HEK293 (cell line): ENCODE measurements around the gene PHKA2.
A peak's percentile ranks its signal among the peaks of the same experiment; 100 is the strongest.

Experiments
- CTCF ChIA-PET: fragments of 350-600 bp; formaldehyde crosslinking; extraction: SDS; loops from one replicate; lab custom pipeline; 2021; ENCODE audit warnings: antibody characterized with exemption; lab: Yijun Ruan, JAX
- POLR2A ChIA-PET: fragments of 300-600 bp; formaldehyde crosslinking; extraction: SDS; loops from one replicate; lab custom pipeline; 2020; ENCODE audit warnings: antibody characterized with exemption, inconsistent platforms; lab: Yijun Ruan, JAX
- H3K27ac ChIP-seq: fragments of 200-500 bp; sonication (Bioruptor generic); 2 replicates; pipeline ENCODE4 v1.5.1; 2014; ENCODE audit warnings: low read depth, low read length, control low read depth, inconsistent platforms; ENCODE audit errors: extremely low read depth
- H3K36me3 ChIP-seq, 2 experiments: fragments of 200-500 bp in 1 of 2; sonication (Bioruptor generic) in 1 of 2; 1 replicate in 1 of 2; 2 replicates in 1 of 2; pipeline ENCODE4 v1.5.1; 2014 to 2017; ENCODE audit warnings: inconsistent platforms in 2 of 2, low read length in 2 of 2; ENCODE audit not compliant: control insufficient read depth in 2 of 2, insufficient read depth in 1 of 2
- H3K4me1 ChIP-seq: fragments of 200-500 bp; sonication (Bioruptor generic); 2 replicates; pipeline ENCODE4 v1.5.1; 2014; ENCODE audit warnings: mild to moderate bottlenecking, low read length, inconsistent platforms; ENCODE audit not compliant: control insufficient read depth, insufficient read depth
- H3K4me3 ChIP-seq: 2 replicates; pipeline ENCODE4 v1.5.1; 2011; ENCODE audit warnings: low read depth, mild to moderate bottlenecking, control low read depth, low read length, moderate library complexity
- H3K9me3 ChIP-seq: fragments of 200-500 bp; sonication (Bioruptor generic); 2 replicates; pipeline ENCODE4 v1.5.1; 2014; ENCODE audit warnings: low read depth, low read length, inconsistent platforms; ENCODE audit not compliant: control insufficient read depth, insufficient read depth
- BCL11B ChIP-seq: fragments of 450-650 bp; formaldehyde crosslinking; IDR thresholded peaks from 2 replicates; pipeline ENCODE4 v1.5.1; 2016; ENCODE audit warnings: low read depth, missing biosample characterization, missing genetic modification characterization
- GLI2 ChIP-seq: fragments of 450-650 bp; formaldehyde crosslinking; IDR thresholded peaks from 2 replicates; pipeline ENCODE4; 2017; ENCODE audit warnings: missing biosample characterization, missing genetic modification characterization, low read depth, borderline replicate concordance
- IKZF3 ChIP-seq: fragments of 450-650 bp; IDR thresholded peaks from 2 replicates; pipeline ENCODE4 v1.5.0; 2018; ENCODE audit warnings: missing biosample characterization, mild to moderate bottlenecking, missing genetic modification characterization, moderate library complexity
- KLF16 ChIP-seq: fragments of 450-650 bp; formaldehyde crosslinking; IDR thresholded peaks from 2 replicates; pipeline ENCODE4 v1.5.1; 2017; ENCODE audit warnings: missing biosample characterization, missing genetic modification characterization
- MZF1 ChIP-seq: fragments of 450-650 bp; formaldehyde crosslinking; IDR thresholded peaks from 2 replicates; pipeline ENCODE4 v1.5.1; 2017; ENCODE audit warnings: missing biosample characterization, missing genetic modification characterization, borderline replicate concordance
- OSR2 ChIP-seq: fragments of 450-650 bp; formaldehyde crosslinking; IDR thresholded peaks from 2 replicates; pipeline ENCODE4 v1.5.1; 2016; ENCODE audit warnings: missing biosample characterization, missing genetic modification characterization
- OVOL3 ChIP-seq: fragments of 450-650 bp; formaldehyde crosslinking; IDR thresholded peaks from 2 replicates; pipeline ENCODE4 v1.5.1; 2016; ENCODE audit warnings: missing biosample characterization, missing genetic modification characterization
- ZBTB17 ChIP-seq: fragments of 450-650 bp; formaldehyde crosslinking; IDR thresholded peaks from 2 replicates; pipeline ENCODE4 v1.5.1; 2016; ENCODE audit warnings: missing biosample characterization, missing genetic modification characterization
- ZFP37 ChIP-seq: fragments of 450-650 bp; formaldehyde crosslinking; IDR thresholded peaks from 2 replicates; pipeline ENCODE4 v1.5.1; 2016; ENCODE audit warnings: missing biosample characterization, missing genetic modification characterization
- ZNF366 ChIP-seq: fragments of 450-650 bp; formaldehyde crosslinking; conservative IDR thresholded peaks from 2 replicates; pipeline ENCODE4 v1.5.1; 2016; ENCODE audit warnings: missing biosample characterization, missing genetic modification characterization
- ZNF621 ChIP-seq: fragments of 450-650 bp; formaldehyde crosslinking; IDR thresholded peaks from 2 replicates; pipeline ENCODE4 v1.5.1; 2017; ENCODE audit warnings: missing biosample characterization, missing genetic modification characterization
- ZNF626 ChIP-seq: fragments of 450-650 bp; sonication (Bioruptor Pico); formaldehyde crosslinking; IDR thresholded peaks from 2 replicates; pipeline ENCODE4 v1.5.1; 2018; ENCODE audit warnings: missing biosample characterization, missing genetic modification characterization, inconsistent platforms
- ZNF843 ChIP-seq: fragments of 450-650 bp; formaldehyde crosslinking; IDR thresholded peaks from 2 replicates; pipeline ENCODE4 v1.5.1; 2016; ENCODE audit warnings: missing biosample characterization, missing genetic modification characterization
- ZXDB ChIP-seq: fragments of 450-650 bp; formaldehyde crosslinking; IDR thresholded peaks from 2 replicates; pipeline ENCODE4 v1.5.1; 2016; ENCODE audit warnings: missing biosample characterization, missing genetic modification characterization
- TF ChIP-seq, protein P1 (sequence below): fragments of 450-650 bp; formaldehyde crosslinking; IDR thresholded peaks from 2 replicates; pipeline ENCODE4 v1.5.1; 2016; ENCODE audit warnings: missing biosample characterization, missing genetic modification characterization
- TF ChIP-seq, protein P2 (sequence below): fragments of 450-650 bp; formaldehyde crosslinking; IDR thresholded peaks from 2 replicates; pipeline ENCODE4 v1.5.1; 2017; ENCODE audit warnings: missing biosample characterization, missing genetic modification characterization
- TF ChIP-seq, protein P3 (sequence below): fragments of 450-650 bp; formaldehyde crosslinking; IDR thresholded peaks from 2 replicates; pipeline ENCODE4 v1.5.1; 2017; ENCODE audit warnings: missing biosample characterization, missing genetic modification characterization
- TF ChIP-seq, protein P4 (sequence below): fragments of 450-650 bp; formaldehyde crosslinking; IDR thresholded peaks from 2 replicates; pipeline ENCODE4 v1.5.1; 2016; ENCODE audit warnings: missing biosample characterization, missing genetic modification characterization
- TF ChIP-seq, protein P5 (sequence below): fragments of 450-650 bp; formaldehyde crosslinking; IDR thresholded peaks from 2 replicates; pipeline ENCODE4 v1.5.1; 2017; ENCODE audit warnings: missing biosample characterization, missing genetic modification characterization
- TF ChIP-seq, protein P6 (sequence below): fragments of 450-650 bp; formaldehyde crosslinking; IDR thresholded peaks from 2 replicates; pipeline ENCODE4 v1.5.1; 2016; ENCODE audit warnings: missing biosample characterization, missing genetic modification characterization, borderline replicate concordance

Gene PHKA2

DNA sequence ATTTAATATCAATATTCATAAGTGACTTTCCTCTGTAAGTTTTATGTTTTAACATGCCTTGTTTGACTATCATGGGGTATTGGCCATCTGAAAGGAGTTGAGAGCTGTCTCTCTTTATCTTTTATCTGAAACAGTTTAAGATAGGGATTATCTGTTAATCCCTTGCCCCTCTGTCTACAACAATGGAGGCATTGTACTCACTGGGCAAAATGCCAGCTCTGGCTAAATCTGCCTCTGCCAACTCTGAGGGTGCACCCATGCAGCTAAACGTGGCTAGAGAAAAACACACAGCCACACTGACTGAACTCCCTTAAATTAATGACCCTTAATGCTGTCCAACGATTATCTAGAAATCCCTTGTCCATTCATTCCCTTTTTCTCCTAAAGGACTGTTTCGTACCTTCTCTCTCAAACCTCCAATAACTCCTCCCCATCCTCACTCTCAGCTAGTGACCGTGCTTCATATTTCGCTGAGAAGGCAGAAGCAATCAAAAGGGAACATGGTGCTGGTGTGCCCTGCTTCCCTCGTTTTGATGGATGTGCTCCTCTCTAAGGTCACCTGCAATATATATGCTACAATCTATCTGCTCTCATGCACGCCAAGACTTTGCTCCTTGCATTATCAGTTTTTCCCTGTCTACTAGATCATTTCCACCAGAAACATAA is 10.3 kb downstream of the PHKA2 start:
- CTCF ChIA-PET = interaction anchor here (0.6 to 0.7 kb wide), 2 partner anchors 23 to 561 kb away, joined by 3 read pairs; no protein-coding TSS in a partner anchor
- Histone ChIP-seq H3K27ac (peak overlapping the region; percentile 10; the same call in 1 of the 2 replicates), H3K4me3 (no peak overlapping the region), H3K36me3 (no peaks in the 10 kb centered on the region), H3K9me3 (no peaks in the 10 kb centered on the region), H3K4me1 (peaks cover 9% of the 10 kb centered on the region; the same call in 1 of the 2 replicates)
- POLR2A ChIA-PET = no interaction called here
- TF ChIP-seq, protein P1, sequence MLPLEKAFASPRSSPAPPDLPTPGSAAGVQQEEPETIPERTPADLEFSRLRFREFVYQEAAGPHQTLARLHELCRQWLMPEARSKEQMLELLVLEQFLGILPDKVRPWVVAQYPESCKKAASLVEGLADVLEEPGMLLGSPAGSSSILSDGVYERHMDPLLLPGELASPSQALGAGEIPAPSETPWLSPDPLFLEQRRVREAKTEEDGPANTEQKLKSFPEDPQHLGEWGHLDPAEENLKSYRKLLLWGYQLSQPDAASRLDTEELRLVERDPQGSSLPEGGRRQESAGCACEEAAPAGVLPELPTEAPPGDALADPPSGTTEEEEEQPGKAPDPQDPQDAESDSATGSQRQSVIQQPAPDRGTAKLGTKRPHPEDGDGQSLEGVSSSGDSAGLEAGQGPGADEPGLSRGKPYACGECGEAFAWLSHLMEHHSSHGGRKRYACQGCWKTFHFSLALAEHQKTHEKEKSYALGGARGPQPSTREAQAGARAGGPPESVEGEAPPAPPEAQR (tag by site-specific recombination) = no peak
- TF ChIP-seq, protein P2, sequence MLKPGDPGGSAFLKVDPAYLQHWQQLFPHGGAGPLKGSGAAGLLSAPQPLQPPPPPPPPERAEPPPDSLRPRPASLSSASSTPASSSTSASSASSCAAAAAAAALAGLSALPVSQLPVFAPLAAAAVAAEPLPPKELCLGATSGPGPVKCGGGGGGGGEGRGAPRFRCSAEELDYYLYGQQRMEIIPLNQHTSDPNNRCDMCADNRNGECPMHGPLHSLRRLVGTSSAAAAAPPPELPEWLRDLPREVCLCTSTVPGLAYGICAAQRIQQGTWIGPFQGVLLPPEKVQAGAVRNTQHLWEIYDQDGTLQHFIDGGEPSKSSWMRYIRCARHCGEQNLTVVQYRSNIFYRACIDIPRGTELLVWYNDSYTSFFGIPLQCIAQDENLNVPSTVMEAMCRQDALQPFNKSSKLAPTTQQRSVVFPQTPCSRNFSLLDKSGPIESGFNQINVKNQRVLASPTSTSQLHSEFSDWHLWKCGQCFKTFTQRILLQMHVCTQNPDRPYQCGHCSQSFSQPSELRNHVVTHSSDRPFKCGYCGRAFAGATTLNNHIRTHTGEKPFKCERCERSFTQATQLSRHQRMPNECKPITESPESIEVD (tag by site-specific recombination) = 0 out of 2 replicates have a peak, but pooled peaks have one; percentile 7
- TF ChIP-seq ZBTB17 (peak; percentile 86), MZF1 (tag by site-specific recombination) (0 out of 2 replicates have a peak, but pooled peaks have one; percentile 15), ZNF626 (tag by site-specific recombination) (no peak), ZFP37 (tag by site-specific recombination) (no peak), ZNF621 (no peak)
- TF ChIP-seq, protein P3, sequence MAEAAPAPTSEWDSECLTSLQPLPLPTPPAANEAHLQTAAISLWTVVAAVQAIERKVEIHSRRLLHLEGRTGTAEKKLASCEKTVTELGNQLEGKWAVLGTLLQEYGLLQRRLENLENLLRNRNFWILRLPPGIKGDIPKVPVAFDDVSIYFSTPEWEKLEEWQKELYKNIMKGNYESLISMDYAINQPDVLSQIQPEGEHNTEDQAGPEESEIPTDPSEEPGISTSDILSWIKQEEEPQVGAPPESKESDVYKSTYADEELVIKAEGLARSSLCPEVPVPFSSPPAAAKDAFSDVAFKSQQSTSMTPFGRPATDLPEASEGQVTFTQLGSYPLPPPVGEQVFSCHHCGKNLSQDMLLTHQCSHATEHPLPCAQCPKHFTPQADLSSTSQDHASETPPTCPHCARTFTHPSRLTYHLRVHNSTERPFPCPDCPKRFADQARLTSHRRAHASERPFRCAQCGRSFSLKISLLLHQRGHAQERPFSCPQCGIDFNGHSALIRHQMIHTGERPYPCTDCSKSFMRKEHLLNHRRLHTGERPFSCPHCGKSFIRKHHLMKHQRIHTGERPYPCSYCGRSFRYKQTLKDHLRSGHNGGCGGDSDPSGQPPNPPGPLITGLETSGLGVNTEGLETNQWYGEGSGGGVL (tag by site-specific recombination) = no peak

DNA sequence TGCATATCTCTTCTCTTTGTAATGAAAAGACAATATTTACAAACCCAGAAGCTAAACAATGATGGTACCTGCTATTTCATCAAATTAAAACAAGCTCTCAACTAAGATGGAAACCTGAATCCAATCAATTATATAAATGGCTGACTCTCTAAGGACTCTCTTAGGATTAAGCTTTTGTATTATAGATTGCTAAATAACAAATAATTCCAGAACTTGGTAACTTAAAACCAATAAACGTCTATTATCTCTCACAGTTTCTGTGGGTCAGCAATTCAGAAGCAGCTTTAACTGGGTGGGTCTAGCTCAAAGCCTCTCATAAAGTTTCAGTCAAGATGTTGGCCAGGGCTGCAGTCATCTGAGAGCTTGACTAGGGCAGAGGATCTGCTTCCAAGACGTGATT is 12.4 kb downstream of the PHKA2 start:
- POLR2A ChIA-PET = interaction anchor here (1.0 kb wide), 1 partner anchor 12 kb away, joined by 3 read pairs; the partner anchor contains the start of gene PHKA2
- H3K27ac ChIP-seq = peak overlapping the region; percentile 32
- no peaks in the 10 kb centered on the region for H3K9me3 ChIP-seq
- H3K4me3 ChIP-seq = no peak overlapping the region
- H3K36me3 ChIP-seq = no peaks in the 10 kb centered on the region
- peaks cover 9% of the 10 kb centered on the region; the same call in 1 of the 2 replicates for H3K4me1 ChIP-seq
- CTCF ChIA-PET = interaction anchor here (1.4 kb wide), 1 partner anchor 9 kb away, joined by 3 read pairs; no protein-coding TSS in a partner anchor
- TF ChIP-seq ZNF843 (tag by site-specific recombination) (peak; percentile 92), BCL11B (no peak), OVOL3 (tag by site-specific recombination) (peak; percentile 67), ZXDB (tag by site-specific recombination) (peak; percentile 59), IKZF3 (peak; percentile 58; the same call in 1 of the 2 replicates), OSR2 (peak; percentile 77), ZNF366 (no peak), GLI2 (tag by site-specific recombination) (peak; percentile 48; the same call in 1 of the 2 replicates), KLF16 (tag by site-specific recombination) (no peak)
- TF ChIP-seq, protein P2 (tag by site-specific recombination) = peak; percentile 76
- TF ChIP-seq, protein P4, sequence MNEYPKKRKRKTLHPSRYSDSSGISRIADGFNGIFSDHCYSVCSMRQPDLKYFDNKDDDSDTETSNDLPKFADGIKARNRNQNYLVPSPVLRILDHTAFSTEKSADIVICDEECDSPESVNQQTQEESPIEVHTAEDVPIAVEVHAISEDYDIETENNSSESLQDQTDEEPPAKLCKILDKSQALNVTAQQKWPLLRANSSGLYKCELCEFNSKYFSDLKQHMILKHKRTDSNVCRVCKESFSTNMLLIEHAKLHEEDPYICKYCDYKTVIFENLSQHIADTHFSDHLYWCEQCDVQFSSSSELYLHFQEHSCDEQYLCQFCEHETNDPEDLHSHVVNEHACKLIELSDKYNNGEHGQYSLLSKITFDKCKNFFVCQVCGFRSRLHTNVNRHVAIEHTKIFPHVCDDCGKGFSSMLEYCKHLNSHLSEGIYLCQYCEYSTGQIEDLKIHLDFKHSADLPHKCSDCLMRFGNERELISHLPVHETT (tag by site-specific recombination) = no peak
- TF ChIP-seq, protein P5, sequence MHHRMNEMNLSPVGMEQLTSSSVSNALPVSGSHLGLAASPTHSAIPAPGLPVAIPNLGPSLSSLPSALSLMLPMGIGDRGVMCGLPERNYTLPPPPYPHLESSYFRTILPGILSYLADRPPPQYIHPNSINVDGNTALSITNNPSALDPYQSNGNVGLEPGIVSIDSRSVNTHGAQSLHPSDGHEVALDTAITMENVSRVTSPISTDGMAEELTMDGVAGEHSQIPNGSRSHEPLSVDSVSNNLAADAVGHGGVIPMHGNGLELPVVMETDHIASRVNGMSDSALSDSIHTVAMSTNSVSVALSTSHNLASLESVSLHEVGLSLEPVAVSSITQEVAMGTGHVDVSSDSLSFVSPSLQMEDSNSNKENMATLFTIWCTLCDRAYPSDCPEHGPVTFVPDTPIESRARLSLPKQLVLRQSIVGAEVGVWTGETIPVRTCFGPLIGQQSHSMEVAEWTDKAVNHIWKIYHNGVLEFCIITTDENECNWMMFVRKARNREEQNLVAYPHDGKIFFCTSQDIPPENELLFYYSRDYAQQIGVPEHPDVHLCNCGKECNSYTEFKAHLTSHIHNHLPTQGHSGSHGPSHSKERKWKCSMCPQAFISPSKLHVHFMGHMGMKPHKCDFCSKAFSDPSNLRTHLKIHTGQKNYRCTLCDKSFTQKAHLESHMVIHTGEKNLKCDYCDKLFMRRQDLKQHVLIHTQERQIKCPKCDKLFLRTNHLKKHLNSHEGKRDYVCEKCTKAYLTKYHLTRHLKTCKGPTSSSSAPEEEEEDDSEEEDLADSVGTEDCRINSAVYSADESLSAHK = peak; percentile 75
- TF ChIP-seq, protein P6, sequence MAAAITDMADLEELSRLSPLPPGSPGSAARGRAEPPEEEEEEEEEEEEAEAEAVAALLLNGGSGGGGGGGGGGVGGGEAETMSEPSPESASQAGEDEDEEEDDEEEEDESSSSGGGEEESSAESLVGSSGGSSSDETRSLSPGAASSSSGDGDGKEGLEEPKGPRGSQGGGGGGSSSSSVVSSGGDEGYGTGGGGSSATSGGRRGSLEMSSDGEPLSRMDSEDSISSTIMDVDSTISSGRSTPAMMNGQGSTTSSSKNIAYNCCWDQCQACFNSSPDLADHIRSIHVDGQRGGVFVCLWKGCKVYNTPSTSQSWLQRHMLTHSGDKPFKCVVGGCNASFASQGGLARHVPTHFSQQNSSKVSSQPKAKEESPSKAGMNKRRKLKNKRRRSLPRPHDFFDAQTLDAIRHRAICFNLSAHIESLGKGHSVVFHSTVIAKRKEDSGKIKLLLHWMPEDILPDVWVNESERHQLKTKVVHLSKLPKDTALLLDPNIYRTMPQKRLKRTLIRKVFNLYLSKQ (tag by site-specific recombination) = no peak
